ENCODE data around the gene KAZN. TPM values are rescaled to one million over a fixed set of nuclear protein-coding genes. Genes with fewer than 3 reads are reported as not detected.

Gene KAZN
- total and polyA plus RNA-seq, 2 experiments from 2014 or later: 7.9 to 15.6 TPM

DNA sequence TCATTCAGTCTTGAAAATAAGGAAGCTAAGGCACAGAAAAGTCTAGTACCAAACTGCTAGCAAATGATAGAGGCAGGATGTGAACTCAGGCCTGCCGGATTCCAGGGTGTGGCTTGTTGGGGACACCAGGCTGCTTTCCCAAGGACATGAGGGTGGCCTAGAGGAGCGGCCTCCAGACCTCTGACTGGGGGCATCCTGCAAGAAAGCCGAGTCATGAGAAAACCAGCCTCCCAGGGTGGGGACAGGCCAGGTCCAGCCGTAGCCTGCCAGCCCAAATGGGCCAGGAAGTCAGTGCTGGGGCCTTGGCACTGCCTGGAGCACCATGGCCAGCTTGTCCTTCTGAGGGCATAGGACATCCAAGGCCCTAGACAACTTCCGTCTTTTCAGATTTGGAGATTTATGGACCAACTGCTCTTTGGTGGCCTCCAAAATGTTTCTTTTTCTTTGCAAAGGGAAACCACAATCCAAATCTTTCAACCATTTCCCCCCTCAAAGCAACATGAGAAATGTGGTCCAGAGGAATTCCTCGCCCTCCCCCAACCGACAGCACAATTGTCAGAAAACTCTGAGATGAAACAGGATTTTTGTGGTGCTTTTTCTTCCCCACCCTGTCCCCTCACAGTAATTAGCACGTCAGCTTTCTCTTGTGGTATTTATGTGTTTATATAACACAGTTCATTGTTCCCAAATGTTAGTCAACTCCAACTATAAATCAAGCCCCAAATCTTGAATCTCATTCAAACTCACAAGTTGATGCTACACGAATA is 212.3 kb downstream of the KAZN start:
- no peak for DNase-seq (ENCODE audit: low spot score)
- no peak for TF ChIP-seq EZH2phosphoT487 (IDR thresholded peaks at IDR 0.05; ENCODE audit: low read depth, severe bottlenecking, unreplicated experiment)
- TF ChIP-seq EZH2 (IDR thresholded peaks at IDR 0.05; ENCODE audit: borderline replicate concordance): no peak
- no peak for TF ChIP-seq CTCF (IDR thresholded peaks at IDR 0.05; ENCODE audit: poor library complexity)
- 79% methylated on average over 9 of the region's 9 CpGs for WGBS (ENCODE audit: low lambda C conversion rate, missing lambda C conversion rate)
- Histone ChIP-seq H4K20me1 (ENCODE audit: insufficient read depth, poor library complexity, severe bottlenecking) (no peaks in the 10 kb centered on the region), H3K79me2 (no peaks in the 10 kb centered on the region), H3K36me3 (replicated peaks; ENCODE audit: insufficient read depth, low read depth) (no peaks in the 10 kb centered on the region), H3K9me2 (replicated peaks; ENCODE audit: insufficient read depth) (no peaks in the 10 kb centered on the region), H3K4me1 (ENCODE audit: insufficient read depth) (no peaks in the 10 kb centered on the region), H3K4me3 (no peak overlapping the region), H3K27me3 (no peaks in the 10 kb centered on the region), H3K9me3 (ENCODE audit: low read depth) (peaks cover 3% of the 10 kb centered on the region), H2AFZ (no peak overlapping the region), H3K4me2 (no peak overlapping the region), H3K27ac (no peak overlapping the region)

- H3K36me3 ChIP-seq (replicated peaks; ENCODE audit: insufficient read depth, low read depth): no peaks in the 10 kb centered on the region
- H3K4me2 ChIP-seq: no peak overlapping the region
- H3K4me3 ChIP-seq: no peak overlapping the region
- H3K9me3 ChIP-seq (ENCODE audit: low read depth): peaks cover 1% of the 10 kb centered on the region
- WGBS (ENCODE audit: low lambda C conversion rate, missing lambda C conversion rate): 78% methylated on average over 3 of the region's 3 CpGs
- no peak overlapping the region for H3K27ac ChIP-seq
- H3K79me2 ChIP-seq: no peaks in the 10 kb centered on the region
- no peaks in the 10 kb centered on the region for H3K4me1 ChIP-seq (ENCODE audit: insufficient read depth)
- H4K20me1 ChIP-seq (ENCODE audit: insufficient read depth, poor library complexity, severe bottlenecking): no peaks in the 10 kb centered on the region
- H3K27me3 ChIP-seq: no peaks in the 10 kb centered on the region
- no peaks in the 10 kb centered on the region for H3K9me2 ChIP-seq (replicated peaks; ENCODE audit: insufficient read depth)
- TF ChIP-seq EZH2phosphoT487 (IDR thresholded peaks at IDR 0.05; ENCODE audit: low read depth, severe bottlenecking, unreplicated experiment) (no peak), CTCF (IDR thresholded peaks at IDR 0.05; ENCODE audit: poor library complexity) (no peak), EZH2 (IDR thresholded peaks at IDR 0.05; ENCODE audit: borderline replicate concordance) (no peak)
- no peak for DNase-seq (ENCODE audit: low spot score)
- no peak overlapping the region for H2AFZ ChIP-seq
Measured at GRCh38 chr1:14811573-14811972, 213.1 kb downstream of the KAZN start.

DNA sequence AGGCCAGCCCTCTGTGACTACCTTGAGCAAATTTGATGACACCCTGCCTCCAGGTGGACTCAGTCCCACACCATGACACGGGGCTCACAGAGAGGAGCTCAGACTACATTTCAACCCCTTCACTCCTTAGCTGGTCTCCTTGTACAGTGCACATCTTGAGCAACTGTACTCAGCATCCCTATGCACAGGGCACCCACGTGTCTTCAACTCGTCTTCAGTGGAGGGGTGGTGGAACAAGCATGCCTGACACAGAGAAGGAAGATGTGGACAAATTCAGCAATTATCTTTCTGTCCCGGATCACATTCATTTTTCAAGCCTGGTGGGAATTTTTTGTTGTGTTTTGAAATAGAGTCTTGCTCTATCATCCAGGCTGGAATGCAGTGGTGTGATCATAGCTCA is 213.7 kb downstream of the KAZN start:
- Histone ChIP-seq H3K27me3 (no peaks in the 10 kb centered on the region), H3K36me3 (replicated peaks; ENCODE audit: insufficient read depth, low read depth) (no peaks in the 10 kb centered on the region), H2AFZ (no peak overlapping the region), H3K4me3 (no peak overlapping the region), H3K4me1 (ENCODE audit: insufficient read depth) (no peaks in the 10 kb centered on the region), H3K79me2 (no peaks in the 10 kb centered on the region), H3K4me2 (no peak overlapping the region), H4K20me1 (ENCODE audit: insufficient read depth, poor library complexity, severe bottlenecking) (no peaks in the 10 kb centered on the region), H3K9me2 (replicated peaks; ENCODE audit: insufficient read depth) (no peaks in the 10 kb centered on the region), H3K27ac (no peak overlapping the region), H3K9me3 (ENCODE audit: low read depth) (no peaks in the 10 kb centered on the region)
- DNase-seq (ENCODE audit: low spot score): no peak
- TF ChIP-seq EZH2 (IDR thresholded peaks at IDR 0.05; ENCODE audit: borderline replicate concordance): no peak
- no peak for TF ChIP-seq CTCF (IDR thresholded peaks at IDR 0.05; ENCODE audit: poor library complexity)
- TF ChIP-seq EZH2phosphoT487 (IDR thresholded peaks at IDR 0.05; ENCODE audit: low read depth, severe bottlenecking, unreplicated experiment): no peak
- 91% methylated on average over 4 of the region's 4 CpGs for WGBS (ENCODE audit: low lambda C conversion rate, missing lambda C conversion rate)
